Measurements from ENCODE around the gene AFDN. TPM values are rescaled to one million over a fixed set of nuclear protein-coding genes. Genes with fewer than 3 reads are reported as not detected.
A peak's percentile ranks its signal among the peaks of the same experiment; 100 is the strongest.

Gene AFDN
- total and polyA plus RNA-seq, 10 of the 15 experiments (the other 5 are each of a cell fraction or from before 2014, with no cell fraction given), result 5.7 to 68.2 (median 45.1) TPM

GRCh38 chr6:167839755-167840154 is 13.0 kb downstream of the AFDN start:
- BruUV-seq (replicated peaks), result no TSS peak
- H3K4me1 ChIP-seq (ENCODE audit: control insufficient read depth, insufficient read depth, low read length), result no peaks in the 10 kb centered on the region
- 77% methylated on average over 6 of the region's 6 CpGs for WGBS (ENCODE audit: insufficient coverage, insufficient replicate concordance, low lambda C conversion rate, missing lambda C conversion rate)

More at GRCh38 chr6:167839755-167840154, 13.0 kb downstream of the AFDN start:
- H3K9ac ChIP-seq (ENCODE audit: control insufficient read depth, insufficient read depth, low read length), result no peak overlapping the region
- H3K36me3 ChIP-seq (ENCODE audit: control insufficient read depth in 2 of 2, insufficient read depth in 2 of 2, low read length in 1 of 2), result no peaks in the 10 kb centered on the region
- peaks cover 44% of the 10 kb centered on the region for H3K79me2 ChIP-seq (ENCODE audit: control insufficient read depth, insufficient read depth, low read length)
- ATAC-seq (peak; percentile 52; the same call in 2 of the 3 replicates), DNase-seq (ENCODE audit: low read depth, low spot score) (no peak), FAIRE-seq (no peak)
- no peaks in the 10 kb centered on the region; the same call in 1 of the 2 replicates for H4K20me1 ChIP-seq (ENCODE audit: control insufficient read depth, insufficient read depth)
- CTCF ChIA-PET, result interaction anchor here (1.1 kb wide), 1 partner anchor 17 kb away, joined by 3 read pairs; no protein-coding TSS in a partner anchor
- H3K4me3 ChIP-seq, result no peak overlapping the region
- intact Hi-C loops (cut with micrococcal nuclease; ENCODE audit: unreplicated experiment), result no loop called here
- no peak overlapping the region for H2AFZ ChIP-seq (ENCODE audit: control insufficient read depth, low read depth, low read length)
- POLR2A ChIA-PET, result interaction anchor here (0.5 kb wide), 1 partner anchor 47 kb away, joined by 3 read pairs; no protein-coding TSS in a partner anchor
- in situ Hi-C loops (cut with MboI), result no loop called here
- no peaks in the 10 kb centered on the region for H3K27me3 ChIP-seq (replicated peaks in 1 of 2; ENCODE audit: control insufficient read depth in 2 of 2, insufficient read depth in 2 of 2, low read length in 1 of 2)
- TF ChIP-seq MAX (IDR thresholded peaks at IDR 0.05; ENCODE audit: low read depth, low read length), result no peak
- TF ChIP-seq NFXL1 (IDR thresholded peaks at IDR 0.05; ENCODE audit: borderline replicate concordance), result no peak
- TF ChIP-seq, protein P1, sequence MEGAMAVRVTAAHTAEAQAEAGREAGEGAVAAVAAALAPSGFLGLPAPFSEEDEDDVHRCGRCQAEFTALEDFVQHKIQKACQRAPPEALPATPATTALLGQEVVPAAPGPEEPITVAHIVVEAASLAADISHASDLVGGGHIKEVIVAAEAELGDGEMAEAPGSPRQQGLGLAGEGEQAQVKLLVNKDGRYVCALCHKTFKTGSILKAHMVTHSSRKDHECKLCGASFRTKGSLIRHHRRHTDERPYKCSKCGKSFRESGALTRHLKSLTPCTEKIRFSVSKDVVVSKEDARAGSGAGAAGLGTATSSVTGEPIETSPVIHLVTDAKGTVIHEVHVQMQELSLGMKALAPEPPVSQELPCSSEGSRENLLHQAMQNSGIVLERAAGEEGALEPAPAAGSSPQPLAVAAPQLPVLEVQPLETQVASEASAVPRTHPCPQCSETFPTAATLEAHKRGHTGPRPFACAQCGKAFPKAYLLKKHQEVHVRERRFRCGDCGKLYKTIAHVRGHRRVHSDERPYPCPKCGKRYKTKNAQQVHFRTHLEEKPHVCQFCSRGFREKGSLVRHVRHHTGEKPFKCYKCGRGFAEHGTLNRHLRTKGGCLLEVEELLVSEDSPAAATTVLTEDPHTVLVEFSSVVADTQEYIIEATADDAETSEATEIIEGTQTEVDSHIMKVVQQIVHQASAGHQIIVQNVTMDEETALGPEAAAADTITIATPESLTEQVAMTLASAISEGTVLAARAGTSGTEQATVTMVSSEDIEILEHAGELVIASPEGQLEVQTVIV (IDR thresholded peaks at IDR 0.05; ENCODE audit: borderline replicate concordance, partially characterized antibody), result no peak
- TF ChIP-seq SREBF2 (IDR thresholded peaks at IDR 0.05; ENCODE audit: low read length), result no peak
- TF ChIP-seq RCOR1 (conservative IDR thresholded peaks at IDR 0.05; ENCODE audit: low read depth, low read length), result no peak
- TF ChIP-seq NR2C1 (IDR thresholded peaks at IDR 0.05), result no peak
- no peak for TF ChIP-seq MYC (IDR thresholded peaks at IDR 0.05; ENCODE audit: insufficient read depth, insufficient read length, insufficient replicate concordance, low read length, severe bottlenecking)
- no peak for TF ChIP-seq EED (IDR thresholded peaks at IDR 0.05; ENCODE audit: low read depth)
- no peak for TF ChIP-seq NRF1 (conservative IDR thresholded peaks at IDR 0.05; ENCODE audit: low read depth, low read length)
- TF ChIP-seq ZNF274 (IDR thresholded peaks at IDR 0.05; ENCODE audit: insufficient read depth, insufficient read length), result no peak
- no peak for TF ChIP-seq ESRRA (IDR thresholded peaks at IDR 0.05; ENCODE audit: low read length)
- no peak for TF ChIP-seq SP1 (IDR thresholded peaks at IDR 0.05; ENCODE audit: low read depth, low read length)
- TF ChIP-seq MEF2A (IDR thresholded peaks at IDR 0.05; ENCODE audit: insufficient read depth, low read depth, low read length), result no peak
- TF ChIP-seq SMAD1 (IDR thresholded peaks at IDR 0.05; ENCODE audit: low read depth, partially characterized antibody), result no peak
- H3K27ac ChIP-seq (ENCODE audit: control insufficient read depth, insufficient read depth), result no peak overlapping the region
- RAD21 ChIA-PET (ENCODE audit: unreplicated experiment), result interaction anchor here (0.7 to 1.5 kb wide), 2 partner anchors 10 to 11 kb away, joined by 4 to 6 read pairs; no protein-coding TSS in a partner anchor
- SMC1A ChIA-PET (ENCODE audit: uncharacterized antibody, unreplicated experiment), result interaction anchor here (1.2 to 1.4 kb wide), 2 partner anchors 9 to 16 kb away, joined by 5 to 6 read pairs; no protein-coding TSS in a partner anchor
- H3K4me2 ChIP-seq (ENCODE audit: control insufficient read depth, insufficient read depth), result no peak overlapping the region
- no peaks in the 10 kb centered on the region for H3K9me3 ChIP-seq (replicated peaks; ENCODE audit: control insufficient read depth, insufficient read depth, low read length)

All from GM12878 (cell line).